Cardiac muscle cell (in vitro differentiated cells and primary cell): ENCODE data around the gene ZNF318. TPM values are rescaled to one million over a fixed set of nuclear protein-coding genes. Genes with fewer than 3 reads are reported as not detected.

Experiments
- DNase-seq, 2 donors: peaks; one replicate each; pipeline versions ENCODE4 v3.0.0 to v3.0.0-alpha.2; 2010 to 2017; ENCODE audit warnings: low read depth in 1 of 2, low spot score in 1 of 2
- H3K27ac ChIP-seq: fragments of 200-600 bp; sonication (generic); 2 replicates; pipeline ENCODE4 v1.5.1; 2016
- H3K27me3 ChIP-seq: fragments of 200-600 bp; sonication (generic); 2 replicates; pipeline ENCODE4 v1.6.0; 2016; ENCODE audit warnings: control low read depth
- H3K36me3 ChIP-seq: fragments of 200-600 bp; sonication (generic); 2 replicates; pipeline ENCODE4 v1.5.1; 2016; ENCODE audit warnings: control low read depth
- H3K4me1 ChIP-seq: fragments of 200-600 bp; sonication (generic); 2 replicates; pipeline ENCODE4 v1.8.1; 2017; ENCODE audit warnings: low read depth, mild to moderate bottlenecking, mixed run types
- H3K4me3 ChIP-seq: fragments of 200-600 bp; sonication (generic); 2 replicates; pipeline ENCODE4 v1.5.1; 2016; ENCODE audit warnings: mild to moderate bottlenecking
- H3K9me3 ChIP-seq: fragments of 200-600 bp; sonication (generic); 2 replicates; pipeline ENCODE4 v1.5.1; 2017; ENCODE audit warnings: low read depth, mild to moderate bottlenecking, control low read depth
- CTCF ChIP-seq: IDR thresholded peaks from 2 replicates; pipeline ENCODE4 v1.5.1; 2012; ENCODE audit warnings: low read depth, mild to moderate bottlenecking, low read length
- polyA plus RNA-seq: library from polyadenylated mRNA; unstranded; fragments of >200 nt; fragmentation: Nextera tagmentation; extraction: Ambion mirVana; gene quantifications from 2 replicates; pipeline ENCODE4 v1.2.1, GENCODE V29; 2016
- total RNA-seq: library from RNA; depleted of rRNA; stranded (reverse); fragments of >200 nt; gene quantifications from 2 replicates; pipeline ENCODE4 v1.2.3, GENCODE V29; 2016

ZNF318 gene
- total and polyA plus RNA-seq, 2 experiments from 2014 or later = 16.2 to 27.2 TPM

- H3K4me1 ChIP-seq = peaks cover 12% of the 10 kb centered on the region
- peak overlapping the region; percentile 77 for H3K4me3 ChIP-seq
- TF ChIP-seq CTCF = no peak
- peak overlapping the region; percentile 87 for H3K27ac ChIP-seq
- peak; percentile 55 to 78 for DNase-seq
- no peaks in the 10 kb centered on the region for H3K9me3 ChIP-seq
- H3K27me3 ChIP-seq = no peaks in the 10 kb centered on the region
- peaks cover 19% of the 10 kb centered on the region for H3K36me3 ChIP-seq
These were observed 937 bp downstream of the ZNF318 start for GRCh38 chr6:43368259-43369160.

GRCh38 chr6:43367245-43367984 lies 2.0 kb downstream of the ZNF318 start:
- Histone ChIP-seq H3K27ac (no peak overlapping the region), H3K4me3 (no peak overlapping the region)
- no peak for TF ChIP-seq CTCF

GRCh38 chr6:43361269-43361668 lies 8.2 kb downstream of the ZNF318 start:
- H3K4me3 ChIP-seq = no peak overlapping the region
- no peaks in the 10 kb centered on the region for H3K4me1 ChIP-seq
- DNase-seq = no peak
- H3K9me3 ChIP-seq = no peaks in the 10 kb centered on the region
- no peak overlapping the region for H3K27ac ChIP-seq
- TF ChIP-seq CTCF = no peak
- H3K36me3 ChIP-seq = peaks cover 66% of the 10 kb centered on the region
- H3K27me3 ChIP-seq = no peaks in the 10 kb centered on the region

More at GRCh38 chr6:43367245-43367984, 2.0 kb downstream of the ZNF318 start:
- H3K36me3 ChIP-seq = peaks cover 26% of the 10 kb centered on the region
- H3K27me3 ChIP-seq = no peaks in the 10 kb centered on the region
- H3K4me1 ChIP-seq = peaks cover 12% of the 10 kb centered on the region
- no peaks in the 10 kb centered on the region for H3K9me3 ChIP-seq
- no peak for DNase-seq

GRCh38 chr6:43359831-43360230 lies 9.6 kb downstream of the ZNF318 start:
- H3K27ac ChIP-seq = no peak overlapping the region
- H3K9me3 ChIP-seq = no peaks in the 10 kb centered on the region
- no peaks in the 10 kb centered on the region for H3K4me1 ChIP-seq
- H3K27me3 ChIP-seq = no peaks in the 10 kb centered on the region
- H3K36me3 ChIP-seq = peaks cover 73% of the 10 kb centered on the region
- H3K4me3 ChIP-seq = no peak overlapping the region
- TF ChIP-seq CTCF = no peak
- DNase-seq = no peak

GRCh38 chr6:43359381-43359780 lies 10.1 kb downstream of the ZNF318 start:
- Histone ChIP-seq H3K4me1 (no peaks in the 10 kb centered on the region), H3K27me3 (no peaks in the 10 kb centered on the region), H3K27ac (no peak overlapping the region), H3K36me3 (peaks cover 73% of the 10 kb centered on the region), H3K9me3 (no peaks in the 10 kb centered on the region), H3K4me3 (no peak overlapping the region)
- DNase-seq = no peak
- no peak for TF ChIP-seq CTCF
